HEK293 (cell line): ENCODE results near the gene VWF.
"Not testable (repeated sequence)": the region's sequence is repeated elsewhere in the genome, so short reads cannot be mapped to it uniquely, and the experiment has no call there.

ENCODE experiments used
- CTCF ChIA-PET: fragments of 350-600 bp; formaldehyde crosslinking; extraction: SDS; loops from one replicate; lab custom pipeline; 2021; ENCODE audit warnings: antibody characterized with exemption; lab: Yijun Ruan, JAX
- POLR2A ChIA-PET: fragments of 300-600 bp; formaldehyde crosslinking; extraction: SDS; loops from one replicate; lab custom pipeline; 2020; ENCODE audit warnings: antibody characterized with exemption, inconsistent platforms; lab: Yijun Ruan, JAX
- H3K27ac ChIP-seq: fragments of 200-500 bp; sonication (Bioruptor generic); 2 replicates; pipeline ENCODE4 v1.5.1; 2014; ENCODE audit warnings: low read depth, low read length, control low read depth, inconsistent platforms; ENCODE audit errors: extremely low read depth
- H3K36me3 ChIP-seq, 2 experiments: fragments of 200-500 bp in 1 of 2; sonication (Bioruptor generic) in 1 of 2; 1 replicate in 1 of 2; 2 replicates in 1 of 2; pipeline ENCODE4 v1.5.1; 2014 to 2017; ENCODE audit warnings: inconsistent platforms in 2 of 2, low read length in 2 of 2; ENCODE audit not compliant: control insufficient read depth in 2 of 2, insufficient read depth in 1 of 2
- H3K4me1 ChIP-seq: fragments of 200-500 bp; sonication (Bioruptor generic); 2 replicates; pipeline ENCODE4 v1.5.1; 2014; ENCODE audit warnings: mild to moderate bottlenecking, low read length, inconsistent platforms; ENCODE audit not compliant: control insufficient read depth, insufficient read depth
- H3K4me3 ChIP-seq: 2 replicates; pipeline ENCODE4 v1.5.1; 2011; ENCODE audit warnings: low read depth, mild to moderate bottlenecking, control low read depth, low read length, moderate library complexity
- H3K9me3 ChIP-seq: fragments of 200-500 bp; sonication (Bioruptor generic); 2 replicates; pipeline ENCODE4 v1.5.1; 2014; ENCODE audit warnings: low read depth, low read length, inconsistent platforms; ENCODE audit not compliant: control insufficient read depth, insufficient read depth
- BCL11B ChIP-seq: fragments of 450-650 bp; formaldehyde crosslinking; IDR thresholded peaks from 2 replicates; pipeline ENCODE4 v1.5.1; 2016; ENCODE audit warnings: low read depth, missing biosample characterization, missing genetic modification characterization
- GLIS1 ChIP-seq: fragments of 450-650 bp; formaldehyde crosslinking; IDR thresholded peaks from 2 replicates; pipeline ENCODE4 v1.5.1; 2016; ENCODE audit warnings: missing biosample characterization, missing genetic modification characterization
- HOXC10 ChIP-seq: sonication (generic); formaldehyde crosslinking; IDR thresholded peaks from 2 replicates; pipeline ENCODE4 v1.8.1; 2023; ENCODE audit warnings: mild to moderate bottlenecking, missing genetic modification reagents
- KLF1 ChIP-seq: fragments of 450-650 bp; formaldehyde crosslinking; IDR thresholded peaks from 2 replicates; pipeline ENCODE4 v1.5.1; 2016; ENCODE audit warnings: missing biosample characterization, missing genetic modification characterization
- KLF10 ChIP-seq: fragments of 450-650 bp; IDR thresholded peaks from 2 replicates; pipeline ENCODE4 v1.5.1; 2018; ENCODE audit warnings: missing biosample characterization, mild to moderate bottlenecking, missing genetic modification characterization
- MEIS1 ChIP-seq: sonication (generic); formaldehyde crosslinking; IDR thresholded peaks from 2 replicates; pipeline ENCODE4 v1.8.1; 2022; ENCODE audit warnings: missing genetic modification reagents, mild to moderate bottlenecking, borderline replicate concordance
- SP7 ChIP-seq: fragments of 450-650 bp; formaldehyde crosslinking; IDR thresholded peaks from 2 replicates; pipeline ENCODE4 v1.5.1; 2016; ENCODE audit warnings: missing biosample characterization, missing genetic modification characterization
- ZBTB7A ChIP-seq: fragments of 450-650 bp; formaldehyde crosslinking; IDR thresholded peaks from 2 replicates; pipeline ENCODE4 v1.5.1; 2016; ENCODE audit warnings: low read depth, missing biosample characterization, missing genetic modification characterization
- ZEB2 ChIP-seq: fragments of 450-650 bp; formaldehyde crosslinking; IDR thresholded peaks from 2 replicates; pipeline ENCODE4 v1.5.1; 2016; ENCODE audit warnings: missing biosample characterization, missing genetic modification characterization
- ZFHX2 ChIP-seq: fragments of 450-650 bp; formaldehyde crosslinking; conservative IDR thresholded peaks from 2 replicates; pipeline ENCODE4 v1.5.1; 2016; ENCODE audit warnings: missing biosample characterization, missing genetic modification characterization
- ZFP69B ChIP-seq: fragments of 450-650 bp; formaldehyde crosslinking; IDR thresholded peaks from 2 replicates; pipeline ENCODE4 v1.5.1; 2016; ENCODE audit warnings: missing biosample characterization, missing genetic modification characterization
- ZNF112 ChIP-seq: fragments of 450-650 bp; formaldehyde crosslinking; IDR thresholded peaks from 2 replicates; pipeline ENCODE4 v1.5.0; 2017; ENCODE audit warnings: missing biosample characterization, missing genetic modification characterization
- ZNF146 ChIP-seq: fragments of 450-650 bp; formaldehyde crosslinking; IDR thresholded peaks from 2 replicates; pipeline ENCODE4 v1.5.1; 2016; ENCODE audit warnings: missing biosample characterization, missing genetic modification characterization
- ZNF175 ChIP-seq: fragments of 450-650 bp; formaldehyde crosslinking; IDR thresholded peaks from 2 replicates; pipeline ENCODE4 v1.5.1; 2016; ENCODE audit warnings: missing biosample characterization, missing genetic modification characterization
- ZNF223 ChIP-seq: fragments of 450-650 bp; formaldehyde crosslinking; IDR thresholded peaks from 2 replicates; pipeline ENCODE4 v1.5.1; 2016; ENCODE audit warnings: missing biosample characterization, missing genetic modification characterization
- ZNF571 ChIP-seq: fragments of 450-650 bp; formaldehyde crosslinking; IDR thresholded peaks from 2 replicates; pipeline ENCODE4 v1.5.0; 2017; ENCODE audit warnings: missing biosample characterization, missing genetic modification characterization
- ZNF596 ChIP-seq: fragments of 450-650 bp; IDR thresholded peaks from 2 replicates; pipeline ENCODE4 v1.5.0; 2018; ENCODE audit warnings: missing biosample characterization, mild to moderate bottlenecking, missing genetic modification characterization, moderate library complexity
- ZNF707 ChIP-seq: fragments of 450-650 bp; formaldehyde crosslinking; IDR thresholded peaks from 2 replicates; pipeline ENCODE4 v1.5.1; 2016; ENCODE audit warnings: missing biosample characterization, missing genetic modification characterization
- ZNF777 ChIP-seq: fragments of 450-650 bp; formaldehyde crosslinking; IDR thresholded peaks from 2 replicates; pipeline ENCODE4 v1.5.1; 2017; ENCODE audit warnings: missing biosample characterization, missing genetic modification characterization, borderline replicate concordance
- ZSCAN23 ChIP-seq: fragments of 450-650 bp; formaldehyde crosslinking; IDR thresholded peaks from 2 replicates; pipeline ENCODE4 v1.5.1; 2016; ENCODE audit warnings: missing biosample characterization, missing genetic modification characterization
- TF ChIP-seq, protein P1 (sequence below): fragments of 450-650 bp; formaldehyde crosslinking; IDR thresholded peaks from 2 replicates; pipeline ENCODE4 v1.5.1; 2016; ENCODE audit warnings: missing biosample characterization, missing genetic modification characterization
- TF ChIP-seq, protein P2 (sequence below): fragments of 450-650 bp; formaldehyde crosslinking; IDR thresholded peaks from 2 replicates; pipeline ENCODE4 v1.5.1; 2016; ENCODE audit warnings: missing biosample characterization, missing genetic modification characterization
- TF ChIP-seq, protein P3 (sequence below): sonication (generic); formaldehyde crosslinking; IDR thresholded peaks from 2 replicates; pipeline ENCODE4 v1.8.1; 2022; ENCODE audit warnings: mild to moderate bottlenecking, moderate library complexity, missing genetic modification reagents
- TF ChIP-seq, protein P4 (sequence below): fragments of 450-650 bp; formaldehyde crosslinking; IDR thresholded peaks from 2 replicates; pipeline ENCODE4; 2016; ENCODE audit warnings: missing biosample characterization, missing genetic modification characterization
- TF ChIP-seq, protein P5 (sequence below): fragments of 450-650 bp; formaldehyde crosslinking; IDR thresholded peaks from 2 replicates; pipeline ENCODE4 v1.5.1; 2016; ENCODE audit warnings: missing biosample characterization, missing genetic modification characterization

The VWF gene

DNA sequence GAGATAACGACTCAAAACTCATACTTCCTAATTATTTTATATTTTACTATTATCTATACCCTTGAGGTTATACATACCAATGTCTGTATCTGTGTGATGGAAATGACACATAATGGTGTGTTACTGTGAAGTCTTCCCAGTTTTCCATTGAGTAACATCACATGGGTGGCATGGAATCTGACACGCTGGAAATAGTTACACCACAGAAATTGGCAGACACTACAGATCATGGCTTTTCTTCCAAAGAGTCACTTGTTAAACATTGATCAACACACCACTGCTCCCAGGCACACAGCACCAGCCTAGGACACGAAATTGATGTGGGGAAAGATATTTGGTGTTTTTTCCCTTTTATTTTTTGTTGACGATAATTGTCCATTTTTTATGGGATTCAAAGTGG, 33.0 kb upstream of the VWF start:
- H3K4me1 ChIP-seq, result no peaks in the 10 kb centered on the region
- POLR2A ChIA-PET, result no interaction called here

DNA sequence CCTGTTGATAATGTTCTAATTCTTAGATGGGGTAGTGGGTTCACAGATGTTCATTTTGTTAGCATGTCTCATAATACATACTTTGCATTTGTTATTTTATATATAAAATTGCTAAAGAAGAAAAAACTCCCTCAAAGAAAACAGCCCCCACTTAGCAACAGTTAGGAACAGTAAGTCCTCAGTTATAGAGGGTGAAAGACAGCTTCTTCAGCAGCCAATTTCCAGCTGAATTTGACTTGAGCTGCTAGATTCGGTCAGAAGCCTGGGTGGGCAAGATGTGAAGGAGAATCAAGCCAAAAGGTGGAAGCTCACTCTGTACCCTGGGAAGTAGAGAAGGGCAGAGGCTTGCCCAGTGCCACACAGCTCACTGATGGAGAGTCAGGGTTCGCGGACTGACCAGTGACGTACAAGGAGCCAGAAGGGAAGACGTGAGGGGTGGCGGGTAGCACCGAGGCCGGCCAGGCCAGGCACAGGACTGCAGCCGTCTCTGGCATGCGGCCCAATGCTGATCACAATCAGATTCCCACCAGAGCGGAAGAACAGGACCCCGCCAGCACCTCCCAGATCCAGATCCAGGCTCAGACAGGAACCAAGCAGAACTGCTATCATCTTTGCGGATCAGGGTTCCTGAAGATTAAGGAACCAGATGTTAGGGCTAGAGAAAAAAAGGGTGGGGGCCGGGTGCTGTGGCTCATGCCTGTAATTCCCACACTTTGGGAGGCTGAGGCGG, 30.4 kb upstream of the VWF start:
- POLR2A ChIA-PET, result no interaction called here

More for the DNA sequence above, 33.0 kb upstream of the VWF start:
- no peaks in the 10 kb centered on the region for H3K36me3 ChIP-seq
- CTCF ChIA-PET, result no interaction called here
- H3K4me3 ChIP-seq, result no peak overlapping the region
- no peaks in the 10 kb centered on the region for H3K9me3 ChIP-seq
- TF ChIP-seq KLF10 (tag by site-specific recombination) (no peak), ZNF571 (tag by site-specific recombination) (no peak), ZNF112 (tag by site-specific recombination) (peak; percentile 91), ZNF223 (tag by site-specific recombination) (no peak)
- TF ChIP-seq, protein P1, sequence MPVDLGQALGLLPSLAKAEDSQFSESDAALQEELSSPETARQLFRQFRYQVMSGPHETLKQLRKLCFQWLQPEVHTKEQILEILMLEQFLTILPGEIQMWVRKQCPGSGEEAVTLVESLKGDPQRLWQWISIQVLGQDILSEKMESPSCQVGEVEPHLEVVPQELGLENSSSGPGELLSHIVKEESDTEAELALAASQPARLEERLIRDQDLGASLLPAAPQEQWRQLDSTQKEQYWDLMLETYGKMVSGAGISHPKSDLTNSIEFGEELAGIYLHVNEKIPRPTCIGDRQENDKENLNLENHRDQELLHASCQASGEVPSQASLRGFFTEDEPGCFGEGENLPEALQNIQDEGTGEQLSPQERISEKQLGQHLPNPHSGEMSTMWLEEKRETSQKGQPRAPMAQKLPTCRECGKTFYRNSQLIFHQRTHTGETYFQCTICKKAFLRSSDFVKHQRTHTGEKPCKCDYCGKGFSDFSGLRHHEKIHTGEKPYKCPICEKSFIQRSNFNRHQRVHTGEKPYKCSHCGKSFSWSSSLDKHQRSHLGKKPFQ (tag by site-specific recombination), result no peak
- no peak overlapping the region for H3K27ac ChIP-seq

DNA sequence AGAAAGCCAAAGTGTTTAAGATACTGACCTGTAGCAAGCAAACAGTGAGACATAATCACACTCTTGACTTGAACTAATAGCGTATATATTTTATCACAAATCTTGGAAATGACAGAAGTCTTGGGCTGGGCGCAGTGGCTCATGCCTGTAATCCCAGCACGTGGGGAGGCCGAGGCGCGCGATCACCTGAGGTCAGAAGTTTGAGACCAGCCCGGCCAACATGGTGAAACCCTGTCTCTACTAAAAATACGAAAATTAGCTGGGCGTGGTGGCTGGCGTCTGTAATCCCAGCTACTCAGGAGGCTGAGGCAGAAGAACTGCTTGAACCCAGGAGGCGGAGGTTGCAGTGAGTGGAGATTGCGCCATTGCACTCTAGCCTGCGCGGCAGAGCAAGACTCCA, 24.3 kb upstream of the VWF start:
- CTCF ChIA-PET, result interaction anchor here (1.1 kb wide), 1 partner anchor 111 kb away, joined by 3 read pairs; no protein-coding TSS in a partner anchor
- POLR2A ChIA-PET, H3K36me3 ChIP-seq: not testable (repeated sequence)

More for the DNA sequence above, 30.4 kb upstream of the VWF start:
- H3K36me3 ChIP-seq, result no peaks in the 10 kb centered on the region
- CTCF ChIA-PET, result interaction anchor here (0.6 kb wide), 1 partner anchor 15 kb away, joined by 3 read pairs; no protein-coding TSS in a partner anchor
- no peaks in the 10 kb centered on the region for H3K9me3 ChIP-seq
- TF ChIP-seq ZNF707 (no peak), ZBTB7A (no peak), SP7 (tag by site-specific recombination) (no peak), ZSCAN23 (no peak), ZNF777 (tag by site-specific recombination) (no peak), MEIS1 (CRISPR knock-in tag) (no peak), GLIS1 (tag by site-specific recombination) (no peak), ZFHX2 (tag by site-specific recombination) (no peak), KLF1 (tag by site-specific recombination) (no peak), BCL11B (tag by site-specific recombination) (no peak), ZFP69B (no peak), ZNF175 (tag by site-specific recombination) (no peak), ZNF146 (tag by site-specific recombination) (no peak), HOXC10 (CRISPR knock-in tag) (no peak), ZEB2 (tag by site-specific recombination) (no peak), ZNF596 (tag by site-specific recombination) (no peak)
- TF ChIP-seq, protein P2, sequence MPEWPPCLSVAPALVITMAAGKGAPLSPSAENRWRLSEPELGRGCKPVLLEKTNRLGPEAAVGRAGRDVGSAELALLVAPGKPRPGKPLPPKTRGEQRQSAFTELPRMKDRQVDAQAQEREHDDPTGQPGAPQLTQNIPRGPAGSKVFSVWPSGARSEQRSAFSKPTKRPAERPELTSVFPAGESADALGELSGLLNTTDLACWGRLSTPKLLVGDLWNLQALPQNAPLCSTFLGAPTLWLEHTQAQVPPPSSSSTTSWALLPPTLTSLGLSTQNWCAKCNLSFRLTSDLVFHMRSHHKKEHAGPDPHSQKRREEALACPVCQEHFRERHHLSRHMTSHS (tag by site-specific recombination), result no peak
- TF ChIP-seq, protein P3, sequence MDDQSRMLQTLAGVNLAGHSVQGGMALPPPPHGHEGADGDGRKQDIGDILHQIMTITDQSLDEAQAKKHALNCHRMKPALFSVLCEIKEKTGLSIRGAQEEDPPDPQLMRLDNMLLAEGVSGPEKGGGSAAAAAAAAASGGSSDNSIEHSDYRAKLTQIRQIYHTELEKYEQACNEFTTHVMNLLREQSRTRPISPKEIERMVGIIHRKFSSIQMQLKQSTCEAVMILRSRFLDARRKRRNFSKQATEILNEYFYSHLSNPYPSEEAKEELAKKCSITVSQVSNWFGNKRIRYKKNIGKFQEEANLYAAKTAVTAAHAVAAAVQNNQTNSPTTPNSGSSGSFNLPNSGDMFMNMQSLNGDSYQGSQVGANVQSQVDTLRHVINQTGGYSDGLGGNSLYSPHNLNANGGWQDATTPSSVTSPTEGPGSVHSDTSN (CRISPR knock-in tag), result no peak
- TF ChIP-seq, protein P4, sequence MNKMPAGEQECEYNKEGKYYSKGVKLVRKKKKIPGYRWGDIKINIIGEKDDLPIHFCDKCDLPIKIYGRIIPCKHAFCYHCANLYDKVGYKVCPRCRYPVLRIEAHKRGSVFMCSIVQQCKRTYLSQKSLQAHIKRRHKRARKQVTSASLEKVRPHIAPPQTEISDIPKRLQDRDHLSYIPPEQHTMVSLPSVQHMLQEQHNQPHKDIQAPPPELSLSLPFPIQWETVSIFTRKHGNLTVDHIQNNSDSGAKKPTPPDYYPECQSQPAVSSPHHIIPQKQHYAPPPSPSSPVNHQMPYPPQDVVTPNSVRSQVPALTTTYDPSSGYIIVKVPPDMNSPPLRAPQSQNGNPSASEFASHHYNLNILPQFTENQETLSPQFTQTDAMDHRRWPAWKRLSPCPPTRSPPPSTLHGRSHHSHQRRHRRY (tag by site-specific recombination), result no peak
- TF ChIP-seq, protein P5, sequence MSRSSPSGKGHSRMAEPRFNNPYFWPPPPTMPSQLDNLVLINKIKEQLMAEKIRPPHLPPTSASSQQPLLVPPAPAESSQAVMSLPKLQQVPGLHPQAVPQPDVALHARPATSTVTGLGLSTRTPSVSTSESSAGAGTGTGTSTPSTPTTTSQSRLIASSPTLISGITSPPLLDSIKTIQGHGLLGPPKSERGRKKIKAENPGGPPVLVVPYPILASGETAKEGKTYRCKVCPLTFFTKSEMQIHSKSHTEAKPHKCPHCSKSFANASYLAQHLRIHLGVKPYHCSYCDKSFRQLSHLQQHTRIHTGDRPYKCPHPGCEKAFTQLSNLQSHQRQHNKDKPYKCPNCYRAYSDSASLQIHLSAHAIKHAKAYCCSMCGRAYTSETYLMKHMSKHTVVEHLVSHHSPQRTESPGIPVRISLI (tag by site-specific recombination), result no peak
- TF ChIP-seq, all 188 proteins: peak for 0
- Histone ChIP-seq H3K4me3 (no peak overlapping the region), H3K4me1 (no peaks in the 10 kb centered on the region), H3K27ac (no peak overlapping the region)

More for the DNA sequence above, 24.3 kb upstream of the VWF start:
- not testable (repeated sequence) for H3K4me1 ChIP-seq, H3K27ac ChIP-seq, H3K9me3 ChIP-seq, H3K4me3 ChIP-seq
